SK-N-SH treated with all-trans-retinoic acid at 6 μM for 48 hours (cell line): ENCODE measurements around the gene BACE1-AS.

ENCODE experiments used
- ARNTL ChIP-seq: fragments of 450-650 bp; formaldehyde crosslinking; IDR thresholded peaks from 2 replicates; pipeline ENCODE4 v1.5.0; 2020; ENCODE audit warnings: low read depth, mild to moderate bottlenecking, moderate library complexity, borderline replicate concordance
- ZFP3 ChIP-seq: fragments of 250-450 bp; sonication (Bioruptor Pico); IDR thresholded peaks from 2 replicates; pipeline ENCODE4 v1.5.0; 2020; ENCODE audit warnings: mild to moderate bottlenecking, moderate library complexity
- ZFP30 ChIP-seq: fragments of 450-650 bp; formaldehyde crosslinking; IDR thresholded peaks from 2 replicates; pipeline ENCODE4 v1.5.0; 2022; ENCODE audit warnings: mild to moderate bottlenecking, moderate library complexity
- ZNF565 ChIP-seq: fragments of 450-650 bp; formaldehyde crosslinking; conservative IDR thresholded peaks from 2 replicates; pipeline ENCODE4 v1.5.0; 2020; ENCODE audit warnings: low read depth, mild to moderate bottlenecking, moderate library complexity
- TF ChIP-seq, protein P1 (sequence below): fragments of 250-450 bp; sonication (Bioruptor Pico); IDR thresholded peaks from 2 replicates; pipeline ENCODE4 v1.5.1; 2020; ENCODE audit warnings: low read depth, mild to moderate bottlenecking, moderate library complexity
- TF ChIP-seq, protein P2 (sequence below): fragments of 250-450 bp; sonication (Bioruptor Pico); IDR thresholded peaks from 2 replicates; pipeline ENCODE4 v1.8.0; 2021; ENCODE audit warnings: low read depth, mild to moderate bottlenecking, moderate library complexity, borderline replicate concordance

DNA sequence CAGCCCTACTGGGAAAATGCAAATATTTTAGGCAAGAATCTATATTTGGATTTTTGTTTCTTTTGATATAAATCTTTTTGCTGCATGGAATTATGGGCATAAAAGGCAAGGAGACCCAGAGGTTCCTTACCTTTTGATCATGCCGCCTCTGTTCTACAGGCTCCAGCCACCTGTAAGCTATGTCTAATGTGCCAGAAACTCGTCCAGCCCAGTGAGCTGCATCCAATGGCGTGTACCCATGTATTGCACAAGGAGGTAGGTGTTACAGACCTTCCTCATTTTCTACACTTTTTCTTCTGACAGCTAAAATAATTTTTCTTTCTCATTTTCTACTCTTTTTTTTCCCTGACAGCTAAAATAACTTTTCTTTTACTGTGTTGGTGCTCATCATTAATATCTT, 8.2 kb upstream of the BACE1-AS start:
- TF ChIP-seq ZFP30: no peak
- no peak for TF ChIP-seq ZFP3 (CRISPR knock-in tag)
- TF ChIP-seq ZNF565 (CRISPR knock-in tag): no peak
- TF ChIP-seq, protein P1, sequence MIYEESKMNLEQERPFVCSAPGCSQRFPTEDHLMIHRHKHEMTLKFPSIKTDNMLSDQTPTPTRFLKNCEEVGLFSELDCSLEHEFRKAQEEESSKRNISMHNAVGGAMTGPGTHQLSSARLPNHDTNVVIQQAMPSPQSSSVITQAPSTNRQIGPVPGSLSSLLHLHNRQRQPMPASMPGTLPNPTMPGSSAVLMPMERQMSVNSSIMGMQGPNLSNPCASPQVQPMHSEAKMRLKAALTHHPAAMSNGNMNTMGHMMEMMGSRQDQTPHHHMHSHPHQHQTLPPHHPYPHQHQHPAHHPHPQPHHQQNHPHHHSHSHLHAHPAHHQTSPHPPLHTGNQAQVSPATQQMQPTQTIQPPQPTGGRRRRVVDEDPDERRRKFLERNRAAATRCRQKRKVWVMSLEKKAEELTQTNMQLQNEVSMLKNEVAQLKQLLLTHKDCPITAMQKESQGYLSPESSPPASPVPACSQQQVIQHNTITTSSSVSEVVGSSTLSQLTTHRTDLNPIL (CRISPR knock-in tag): no peak
- TF ChIP-seq, protein P2, sequence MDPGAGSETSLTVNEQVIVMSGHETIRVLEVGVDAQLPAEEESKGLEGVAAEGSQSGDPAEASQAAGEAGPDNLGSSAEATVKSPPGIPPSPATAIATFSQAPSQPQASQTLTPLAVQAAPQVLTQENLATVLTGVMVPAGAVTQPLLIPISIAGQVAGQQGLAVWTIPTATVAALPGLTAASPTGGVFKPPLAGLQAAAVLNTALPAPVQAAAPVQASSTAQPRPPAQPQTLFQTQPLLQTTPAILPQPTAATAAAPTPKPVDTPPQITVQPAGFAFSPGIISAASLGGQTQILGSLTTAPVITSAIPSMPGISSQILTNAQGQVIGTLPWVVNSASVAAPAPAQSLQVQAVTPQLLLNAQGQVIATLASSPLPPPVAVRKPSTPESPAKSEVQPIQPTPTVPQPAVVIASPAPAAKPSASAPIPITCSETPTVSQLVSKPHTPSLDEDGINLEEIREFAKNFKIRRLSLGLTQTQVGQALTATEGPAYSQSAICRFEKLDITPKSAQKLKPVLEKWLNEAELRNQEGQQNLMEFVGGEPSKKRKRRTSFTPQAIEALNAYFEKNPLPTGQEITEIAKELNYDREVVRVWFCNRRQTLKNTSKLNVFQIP (CRISPR knock-in tag): no peak
- TF ChIP-seq ARNTL (CRISPR knock-in tag): no peak
